SHP77 treated with DMSO at 0.1 percent for 48 hours (cell line): ENCODE measurements around the gene COBL.

ENCODE experiments used
- DNase-seq: peaks from one replicate; lab custom pipeline; 2025; lab: John Stamatoyannopoulos, UW

The COBL gene

GRCh38 chr7:51250512-51250911, 66.1 kb downstream of the COBL start:
- DNase-seq, result no peak

GRCh38 chr7:51249991-51250390, 66.6 kb downstream of the COBL start:
- DNase-seq, result no peak

- no peak for DNase-seq
Observed at GRCh38 chr7:51249187-51249945, 67.2 kb downstream of the COBL start.

- DNase-seq, result no peak
Observed at GRCh38 chr7:51246258-51247245, 70.1 kb downstream of the COBL start.

GRCh38 chr7:51244885-51245284, 71.7 kb downstream of the COBL start:
- DNase-seq, result no peak

GRCh38 chr7:51244053-51244452, 72.6 kb downstream of the COBL start:
- DNase-seq, result no peak

GRCh38 chr7:51243631-51244030, 73.0 kb downstream of the COBL start:
- no peak for DNase-seq

GRCh38 chr7:51242881-51243518, 73.6 kb downstream of the COBL start:
- no peak for DNase-seq

- DNase-seq, result no peak
Observed at GRCh38 chr7:51242007-51242691, 74.5 kb downstream of the COBL start.

- DNase-seq, result no peak
Observed at GRCh38 chr7:51240868-51241267, 75.7 kb downstream of the COBL start.

- DNase-seq, result no peak
Observed at GRCh38 chr7:51239691-51240090, 76.9 kb downstream of the COBL start.

GRCh38 chr7:51238981-51239495, 77.6 kb downstream of the COBL start:
- DNase-seq, result no peak

- no peak for DNase-seq
Observed at GRCh38 chr7:51237446-51238133, 79.0 kb downstream of the COBL start.

GRCh38 chr7:51236470-51237132, 80.0 kb downstream of the COBL start:
- no peak for DNase-seq

- no peak for DNase-seq
Observed at GRCh38 chr7:51235593-51236313, 80.9 kb downstream of the COBL start.

- DNase-seq, result no peak
Observed at GRCh38 chr7:51234609-51235308, 81.8 kb downstream of the COBL start.

- DNase-seq, result no peak
Observed at GRCh38 chr7:51234139-51234538, 82.5 kb downstream of the COBL start.

- no peak for DNase-seq
Observed at GRCh38 chr7:51233374-51233773, 83.2 kb downstream of the COBL start.

GRCh38 chr7:51230723-51231122, 85.9 kb downstream of the COBL start:
- no peak for DNase-seq
